IPS DF 4.7 (cell line): Measurements from ENCODE around the gene B3GNT9.

Experiments used
- DNase-seq: peaks from one replicate; pipeline ENCODE4 v3.0.0-alpha.2; 2013; ENCODE audit warnings: low spot score; ENCODE audit errors: extremely low read depth

The B3GNT9 gene

GRCh38 chr16:67150833-67151396 is at the start of gene B3GNT9:
B3GNT9 (minus strand) TSS chr16:67150998; CDS start chr16:67150485, 513 bp downstream.
- DNase-seq, result no peak

- DNase-seq, result no peak
These were observed 49.7 kb upstream of the B3GNT9 start for GRCh38 chr16:67200491-67200890.

- DNase-seq, result no peak
These were observed 49.0 kb upstream of the B3GNT9 start for GRCh38 chr16:67199808-67200198.

- no peak for DNase-seq
These were observed 48.4 kb upstream of the B3GNT9 start, which contains the start of gene ELMO3 for GRCh38 chr16:67199011-67199807. ELMO3 (plus strand) TSS chr16:67199131; CDS start chr16:67199327, 196 bp downstream.

- no peak for DNase-seq
These were observed 47.5 kb upstream of the B3GNT9 start for GRCh38 chr16:67198238-67198734.

GRCh38 chr16:67197704-67198103 is 46.9 kb upstream of the B3GNT9 start:
- DNase-seq, result no peak

GRCh38 chr16:67196881-67197280 is 46.1 kb upstream of the B3GNT9 start:
- DNase-seq, result no peak

GRCh38 chr16:67195676-67196075 is 44.9 kb upstream of the B3GNT9 start:
- no peak for DNase-seq

GRCh38 chr16:67194260-67194659 is 43.5 kb upstream of the B3GNT9 start:
- no peak for DNase-seq

- DNase-seq, result no peak
These were observed 42.7 kb upstream of the B3GNT9 start for GRCh38 chr16:67193536-67193935.

GRCh38 chr16:67192781-67193361 is 42.1 kb upstream of the B3GNT9 start:
- DNase-seq, result no peak

GRCh38 chr16:67191995-67192681 is 41.3 kb upstream of the B3GNT9 start, which contains the start of gene E2F4:
E2F4 (plus strand) TSS chr16:67192155; CDS start chr16:67192228, 73 bp downstream.
- DNase-seq, result no peak

GRCh38 chr16:67191411-67191994 is 40.7 kb upstream of the B3GNT9 start:
- no peak for DNase-seq

GRCh38 chr16:67190448-67191399 is 39.9 kb upstream of the B3GNT9 start:
- DNase-seq, result no peak

- no peak for DNase-seq
These were observed 39.2 kb upstream of the B3GNT9 start, which contains the start of gene EXOC3L1 for GRCh38 chr16:67190041-67190440. EXOC3L1 (minus strand) TSS chr16:67190136; CDS start chr16:67189676, 460 bp downstream.

GRCh38 chr16:67188798-67189197 is 38.0 kb upstream of the B3GNT9 start:
- no peak for DNase-seq

GRCh38 chr16:67188323-67188722 is 37.5 kb upstream of the B3GNT9 start:
- no peak for DNase-seq

GRCh38 chr16:67187175-67187890 is 36.5 kb upstream of the B3GNT9 start:
- DNase-seq, result no peak

- no peak for DNase-seq
These were observed 35.8 kb upstream of the B3GNT9 start for GRCh38 chr16:67186550-67186950.
